HG02884 (cell line): ENCODE measurements around the gene EDEM3.

Experiments
- ATAC-seq: cut with Tn5 transposase; IDR thresholded peaks from one replicate; pipeline ENCODE4 v1.9.1; 2021; ENCODE audit warnings: mild to moderate bottlenecking, moderate library complexity; ENCODE audit not compliant: unreplicated experiment

Gene EDEM3

GRCh38 chr1:184646178-184646701 is 108.4 kb downstream of the EDEM3 start:
- no peak for ATAC-seq

DNA sequence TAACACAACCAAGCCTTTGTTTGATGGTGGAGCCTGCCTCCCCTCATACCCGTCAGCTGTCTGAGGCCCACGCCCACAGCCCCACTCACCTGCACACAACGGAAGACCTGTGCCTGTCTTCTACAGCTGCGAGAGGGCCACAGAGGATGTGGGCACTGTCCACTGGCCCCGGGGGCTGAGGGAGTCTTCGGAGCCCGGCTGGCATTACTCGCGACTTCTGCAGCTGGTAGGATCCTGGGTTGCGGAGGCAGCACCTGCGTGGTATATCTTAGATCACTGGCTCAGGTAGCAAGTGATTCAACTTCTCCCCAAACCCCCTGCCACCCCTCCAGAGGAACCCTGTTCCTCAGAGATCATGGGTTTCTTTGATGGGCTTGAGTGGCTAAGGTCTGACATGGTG is 109.9 kb downstream of the EDEM3 start:
- ATAC-seq: no peak

DNA sequence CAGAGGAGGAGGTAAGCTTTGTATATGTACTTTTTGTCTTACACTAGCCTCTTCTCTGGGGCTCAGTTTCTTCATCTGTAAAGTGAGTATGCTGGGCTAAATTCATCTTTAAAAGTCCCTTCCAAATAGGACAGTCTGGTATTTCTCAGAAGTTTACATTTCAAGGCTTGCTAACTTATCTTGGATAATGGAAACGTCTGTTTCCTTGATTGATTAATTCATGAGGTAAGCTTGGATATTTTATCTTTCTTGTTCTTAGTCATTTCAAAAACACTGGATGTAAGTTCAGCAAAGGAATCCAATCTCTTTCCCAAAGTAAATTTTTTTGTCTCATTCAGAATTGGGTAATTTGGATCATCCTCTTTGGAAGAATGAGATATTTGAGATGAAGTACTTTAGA is 111.0 kb downstream of the EDEM3 start:
- no peak for ATAC-seq

- no peak for ATAC-seq
These were observed 112.8 kb downstream of the EDEM3 start for GRCh38 chr1:184641894-184642293.

GRCh38 chr1:184640505-184640904 is 114.2 kb downstream of the EDEM3 start:
- ATAC-seq: no peak
